ENCODE data around the gene HIF1AN. TPM values are rescaled to one million over a fixed set of nuclear protein-coding genes. Genes with fewer than 3 reads are reported as not detected.
A peak's percentile ranks its signal among the peaks of the same experiment; 100 is the strongest.

HIF1AN gene
- total RNA-seq, 1 experiment from 2014 or later, result 49.9 TPM

DNA sequence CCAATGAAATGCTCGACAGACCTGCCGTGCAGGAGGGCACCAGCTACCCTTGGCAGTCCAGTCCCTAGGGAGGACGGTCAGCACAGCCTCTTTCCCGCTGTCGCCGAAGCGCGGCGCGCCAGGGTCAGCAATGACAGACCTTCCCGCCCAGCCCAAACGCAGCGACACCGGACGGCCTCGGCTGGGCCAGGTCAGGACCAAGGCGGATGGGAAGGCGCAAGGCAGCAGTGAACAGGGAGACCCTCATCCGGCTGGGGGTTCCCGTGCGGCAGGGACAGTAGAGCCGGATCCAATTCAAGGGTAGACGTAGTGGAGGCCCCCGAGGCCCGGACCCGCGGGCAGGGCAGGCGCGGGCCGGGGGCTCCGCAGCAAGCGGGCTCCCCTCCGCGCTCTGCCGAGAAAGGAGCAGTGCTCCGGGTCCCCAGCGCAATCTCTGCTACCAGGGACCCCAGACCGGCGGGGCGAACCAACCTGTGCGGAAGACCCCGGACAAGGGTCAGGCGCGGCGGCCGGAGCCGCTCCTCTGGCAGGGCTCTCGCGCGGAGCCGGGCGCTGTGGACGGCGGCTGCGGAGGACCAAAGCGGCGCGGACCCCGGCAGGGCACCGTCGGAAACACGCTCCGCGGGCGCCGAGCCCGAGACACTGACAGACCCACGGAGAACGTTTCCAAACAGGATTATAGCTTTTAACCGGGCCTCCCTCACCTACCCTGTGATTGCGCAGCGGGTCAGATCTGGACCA is 16.3 kb upstream of the HIF1AN start, which contains the start of gene SEC31B (continued):
- TF ChIP-seq STAT6 (CRISPR knock-in tag; conservative IDR thresholded peaks at IDR 0.05; ENCODE audit: low read depth), result no peak
- TF ChIP-seq ZNF263 (CRISPR knock-in tag; IDR thresholded peaks at IDR 0.05; ENCODE audit: low read depth), result peak; percentile 61; the same call in 1 of the 2 replicates
- TF ChIP-seq FOXP1 (CRISPR knock-in tag; IDR thresholded peaks at IDR 0.05; ENCODE audit: borderline replicate concordance), result peak; percentile 58; the same call in 1 of the 2 replicates
- no peak for TF ChIP-seq GTF2I (CRISPR knock-in tag; conservative IDR thresholded peaks at IDR 0.05)
- TF ChIP-seq, protein P1, sequence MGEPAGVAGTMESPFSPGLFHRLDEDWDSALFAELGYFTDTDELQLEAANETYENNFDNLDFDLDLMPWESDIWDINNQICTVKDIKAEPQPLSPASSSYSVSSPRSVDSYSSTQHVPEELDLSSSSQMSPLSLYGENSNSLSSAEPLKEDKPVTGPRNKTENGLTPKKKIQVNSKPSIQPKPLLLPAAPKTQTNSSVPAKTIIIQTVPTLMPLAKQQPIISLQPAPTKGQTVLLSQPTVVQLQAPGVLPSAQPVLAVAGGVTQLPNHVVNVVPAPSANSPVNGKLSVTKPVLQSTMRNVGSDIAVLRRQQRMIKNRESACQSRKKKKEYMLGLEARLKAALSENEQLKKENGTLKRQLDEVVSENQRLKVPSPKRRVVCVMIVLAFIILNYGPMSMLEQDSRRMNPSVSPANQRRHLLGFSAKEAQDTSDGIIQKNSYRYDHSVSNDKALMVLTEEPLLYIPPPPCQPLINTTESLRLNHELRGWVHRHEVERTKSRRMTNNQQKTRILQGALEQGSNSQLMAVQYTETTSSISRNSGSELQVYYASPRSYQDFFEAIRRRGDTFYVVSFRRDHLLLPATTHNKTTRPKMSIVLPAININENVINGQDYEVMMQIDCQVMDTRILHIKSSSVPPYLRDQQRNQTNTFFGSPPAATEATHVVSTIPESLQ (CRISPR knock-in tag; IDR thresholded peaks at IDR 0.05), result no peak
- TF ChIP-seq TEAD4 (CRISPR knock-in tag; IDR thresholded peaks at IDR 0.05), result no peak
- TF ChIP-seq, protein P2, sequence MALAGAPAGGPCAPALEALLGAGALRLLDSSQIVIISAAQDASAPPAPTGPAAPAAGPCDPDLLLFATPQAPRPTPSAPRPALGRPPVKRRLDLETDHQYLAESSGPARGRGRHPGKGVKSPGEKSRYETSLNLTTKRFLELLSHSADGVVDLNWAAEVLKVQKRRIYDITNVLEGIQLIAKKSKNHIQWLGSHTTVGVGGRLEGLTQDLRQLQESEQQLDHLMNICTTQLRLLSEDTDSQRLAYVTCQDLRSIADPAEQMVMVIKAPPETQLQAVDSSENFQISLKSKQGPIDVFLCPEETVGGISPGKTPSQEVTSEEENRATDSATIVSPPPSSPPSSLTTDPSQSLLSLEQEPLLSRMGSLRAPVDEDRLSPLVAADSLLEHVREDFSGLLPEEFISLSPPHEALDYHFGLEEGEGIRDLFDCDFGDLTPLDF (CRISPR knock-in tag; IDR thresholded peaks at IDR 0.05), result no peak
- no peak for TF ChIP-seq TCF7 (CRISPR knock-in tag; IDR thresholded peaks at IDR 0.05; ENCODE audit: low read depth)
- no peak for TF ChIP-seq ZNF138 (CRISPR knock-in tag; conservative IDR thresholded peaks at IDR 0.05)
- TF ChIP-seq CREM (CRISPR knock-in tag; IDR thresholded peaks at IDR 0.05), result no peak
- peak; percentile 80; the same call in 1 of the 2 replicates for TF ChIP-seq ARID4B (CRISPR knock-in tag; IDR thresholded peaks at IDR 0.05; ENCODE audit: borderline replicate concordance)
- TF ChIP-seq OVOL2 (CRISPR knock-in tag; IDR thresholded peaks at IDR 0.05; ENCODE audit: borderline replicate concordance), result no peak
- TF ChIP-seq SOX15 (CRISPR knock-in tag; IDR thresholded peaks at IDR 0.05), result no peak
- no peak for TF ChIP-seq AR (CRISPR knock-in tag; IDR thresholded peaks at IDR 0.05)
- TF ChIP-seq FOXP4 (CRISPR knock-in tag; IDR thresholded peaks at IDR 0.05), result no peak
- TF ChIP-seq ATF1 (CRISPR knock-in tag; IDR thresholded peaks at IDR 0.05), result no peak
- TF ChIP-seq RELA (CRISPR knock-in tag; IDR thresholded peaks at IDR 0.05; ENCODE audit: borderline replicate concordance), result no peak
- no peak for TF ChIP-seq USF1 (CRISPR knock-in tag; IDR thresholded peaks at IDR 0.05)
- TF ChIP-seq HMGA2 (CRISPR knock-in tag; IDR thresholded peaks at IDR 0.05), result no peak
- no peak for TF ChIP-seq ERG (CRISPR knock-in tag; IDR thresholded peaks at IDR 0.05)
